SK-N-MC (cell line): Measurements from ENCODE around the gene NHLRC1.

Source experiments
- DNase-seq: peaks from one replicate; pipeline ENCODE4 v3.0.0-alpha.2; 2011; ENCODE audit warnings: low read depth, low spot score
- H3K27ac ChIP-seq: fragments of 200-600 bp; sonication (generic); 2 replicates; pipeline ENCODE4 v1.5.1; 2016; ENCODE audit warnings: mixed run types
- H3K36me3 ChIP-seq: fragments of 200-600 bp; sonication (generic); 2 replicates; pipeline ENCODE4 v1.6.1; 2017; ENCODE audit warnings: antibody characterized with exemption, low read length, mixed read lengths; ENCODE audit not compliant: insufficient read depth
- H3K4me3 ChIP-seq: fragments of 200-600 bp; sonication (generic); 2 replicates; pipeline ENCODE4 v1.5.1; 2016
- H3K9ac ChIP-seq: fragments of 200-600 bp; sonication (generic); 2 replicates; pipeline ENCODE4 v1.8.0; 2017; ENCODE audit warnings: mixed run types, mixed read lengths; ENCODE audit not compliant: insufficient read length
- H3K9me3 ChIP-seq: fragments of 200-600 bp; sonication (generic); 2 replicates; pipeline ENCODE4 v1.6.1; 2017; ENCODE audit warnings: low read depth, mild to moderate bottlenecking, antibody characterized with exemption, low read length, moderate library complexity, mixed read lengths
- EZH2 ChIP-seq: fragments of 200-600 bp; sonication (generic); IDR thresholded peaks from one replicate; pipeline ENCODE4 v1.6.1; 2017; ENCODE audit warnings: antibody characterized with exemption
- FOXP2 ChIP-seq: optimal IDR thresholded peaks from 2 replicates; pipeline ENCODE3; 2011; ENCODE audit warnings: mild to moderate bottlenecking, moderate library complexity; ENCODE audit not compliant: insufficient read depth; ENCODE audit errors: extremely low read length, control extremely low read depth
- POLR2AphosphoS5 ChIP-seq: IDR thresholded peaks from 2 replicates; pipeline ENCODE4 v1.6.1; 2012; ENCODE audit warnings: mild to moderate bottlenecking, low read depth, low read length, borderline replicate concordance

Gene NHLRC1

DNA sequence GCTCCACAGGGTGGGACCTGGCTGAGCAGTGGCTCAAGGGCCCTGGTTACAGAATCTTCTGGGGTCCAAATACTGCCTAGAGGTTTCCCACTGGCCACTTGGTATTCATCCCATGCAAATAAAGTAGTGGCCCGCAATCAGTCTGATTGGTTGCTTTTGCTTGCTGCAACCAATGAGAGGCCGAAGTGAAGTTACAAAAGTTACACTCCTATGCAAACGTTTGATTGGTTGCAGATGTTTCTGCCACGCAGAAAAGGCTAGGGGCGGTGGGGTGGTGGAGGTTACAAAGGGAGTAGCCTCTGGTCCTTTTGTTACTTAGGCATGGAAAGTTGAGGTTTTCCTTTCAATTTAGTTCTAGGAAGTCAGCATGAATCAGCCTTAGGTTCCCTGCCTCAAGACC lies 3.6 kb upstream of the NHLRC1 start:
- Histone ChIP-seq H3K9me3 (no peaks in the 10 kb centered on the region), H3K36me3 (no peaks in the 10 kb centered on the region), H3K9ac (no peak overlapping the region), H3K27ac (no peak overlapping the region), H3K4me3 (no peak overlapping the region)
- TF ChIP-seq POLR2AphosphoS5 (no peak), FOXP2 (no peak), EZH2 (no peak)
- no peak for DNase-seq

DNA sequence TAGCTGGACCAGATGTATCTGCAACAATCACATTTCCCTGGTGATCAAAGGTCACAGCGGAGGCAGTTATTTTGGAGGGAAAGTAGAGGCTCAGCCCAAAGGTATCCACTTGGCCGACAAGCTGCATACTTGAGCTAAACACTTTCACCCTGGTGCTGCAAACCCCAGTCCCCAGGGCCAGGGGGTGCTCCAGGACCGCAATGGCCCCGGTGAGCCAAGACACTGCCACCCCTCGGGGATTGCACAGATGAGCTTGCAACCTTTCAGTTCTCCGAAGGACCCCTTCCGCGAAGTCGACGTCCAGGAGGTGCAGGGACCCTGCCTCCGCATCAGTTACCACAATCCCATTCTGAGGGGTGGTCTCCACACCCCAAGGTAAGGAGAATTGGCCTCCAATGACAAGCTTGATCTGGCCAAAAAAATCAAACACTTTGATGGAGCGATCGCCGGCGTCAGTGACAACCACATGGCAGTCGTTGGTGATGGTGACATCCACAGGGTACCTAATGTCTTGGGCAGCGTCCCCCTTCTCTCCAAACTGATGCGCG lies 823 bp downstream of the NHLRC1 start:
- Histone ChIP-seq H3K27ac (no peak overlapping the region), H3K4me3 (no peak overlapping the region), H3K36me3 (no peaks in the 10 kb centered on the region), H3K9me3 (no peaks in the 10 kb centered on the region), H3K9ac (no peak overlapping the region)
- DNase-seq = no peak
- TF ChIP-seq FOXP2 (no peak), POLR2AphosphoS5 (no peak), EZH2 (no peak)

DNA sequence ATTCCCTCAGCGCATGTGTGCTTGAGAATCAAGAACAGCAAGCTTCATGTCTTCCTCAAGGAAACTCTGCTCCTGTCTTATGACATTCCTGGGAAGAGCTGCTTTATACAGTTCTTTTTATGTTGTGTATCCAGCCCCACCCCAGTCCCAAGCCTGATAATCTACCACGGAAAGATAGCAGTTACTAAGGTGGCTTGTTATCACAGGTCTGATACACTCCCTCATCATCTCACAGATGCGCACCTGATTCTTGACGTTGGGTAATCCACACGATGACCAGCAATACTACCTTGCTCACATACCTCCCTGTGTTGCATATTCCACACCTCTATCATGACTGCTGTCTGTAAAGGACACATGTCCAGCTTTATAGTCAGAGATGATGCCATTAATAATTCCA lies 3.2 kb downstream of the NHLRC1 start:
- TF ChIP-seq EZH2 = no peak
- TF ChIP-seq FOXP2 = no peak
- no peak for TF ChIP-seq POLR2AphosphoS5
- DNase-seq = no peak
- no peaks in the 10 kb centered on the region for H3K9me3 ChIP-seq
- H3K4me3 ChIP-seq = no peak overlapping the region
- no peak overlapping the region for H3K9ac ChIP-seq
- H3K36me3 ChIP-seq = no peaks in the 10 kb centered on the region
- no peak overlapping the region for H3K27ac ChIP-seq

DNA sequence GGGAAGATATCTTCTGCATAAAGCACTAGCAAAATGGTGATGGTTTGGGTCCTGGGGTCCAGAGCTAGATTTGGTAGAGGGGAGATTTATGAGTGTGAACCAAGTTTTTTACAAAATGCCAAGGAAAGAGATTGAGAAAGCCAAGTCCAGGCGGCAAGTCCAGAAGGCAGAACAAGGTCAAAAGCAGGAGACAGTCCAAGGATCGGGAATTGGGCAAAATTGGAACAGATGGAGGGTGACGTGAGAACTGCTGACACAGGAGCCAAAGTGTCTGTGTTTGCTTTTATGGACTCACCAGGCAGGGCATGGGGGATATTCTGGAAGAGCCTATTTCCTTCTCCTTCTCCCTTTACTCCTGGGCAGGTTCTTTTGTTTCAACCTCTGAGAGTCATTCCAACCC lies 4.1 kb downstream of the NHLRC1 start:
- no peaks in the 10 kb centered on the region for H3K9me3 ChIP-seq
- H3K9ac ChIP-seq = no peak overlapping the region
- DNase-seq = no peak
- H3K27ac ChIP-seq = no peak overlapping the region
- no peak overlapping the region for H3K4me3 ChIP-seq
- no peak for TF ChIP-seq POLR2AphosphoS5
- TF ChIP-seq EZH2 = no peak
- no peak for TF ChIP-seq FOXP2
- no peaks in the 10 kb centered on the region for H3K36me3 ChIP-seq

DNA sequence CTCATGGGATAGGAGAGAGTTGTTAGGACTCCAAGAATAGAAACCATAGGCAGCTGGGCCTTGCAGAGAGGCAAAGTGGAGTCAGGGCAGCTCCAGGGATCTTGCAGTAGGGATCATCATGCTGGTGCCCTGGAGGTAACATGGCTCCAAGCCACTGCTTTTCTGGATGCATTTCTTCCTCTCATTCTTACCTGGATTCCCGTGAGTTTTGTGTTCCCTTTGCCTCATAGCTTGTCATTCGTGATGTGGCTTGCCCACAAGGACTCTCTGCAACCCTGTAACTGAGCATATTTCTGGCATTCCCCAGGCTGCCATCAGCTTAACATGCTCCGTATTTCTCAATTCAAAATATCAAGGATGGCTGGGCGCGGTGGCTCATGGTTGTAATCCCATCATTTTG lies 5.3 kb downstream of the NHLRC1 start:
- no peak overlapping the region for H3K4me3 ChIP-seq
- H3K9ac ChIP-seq = no peak overlapping the region
- TF ChIP-seq FOXP2 (no peak), POLR2AphosphoS5 (no peak), EZH2 (no peak)
- H3K36me3 ChIP-seq = no peaks in the 10 kb centered on the region
- no peaks in the 10 kb centered on the region for H3K9me3 ChIP-seq
- H3K27ac ChIP-seq = no peak overlapping the region
- no peak for DNase-seq

DNA sequence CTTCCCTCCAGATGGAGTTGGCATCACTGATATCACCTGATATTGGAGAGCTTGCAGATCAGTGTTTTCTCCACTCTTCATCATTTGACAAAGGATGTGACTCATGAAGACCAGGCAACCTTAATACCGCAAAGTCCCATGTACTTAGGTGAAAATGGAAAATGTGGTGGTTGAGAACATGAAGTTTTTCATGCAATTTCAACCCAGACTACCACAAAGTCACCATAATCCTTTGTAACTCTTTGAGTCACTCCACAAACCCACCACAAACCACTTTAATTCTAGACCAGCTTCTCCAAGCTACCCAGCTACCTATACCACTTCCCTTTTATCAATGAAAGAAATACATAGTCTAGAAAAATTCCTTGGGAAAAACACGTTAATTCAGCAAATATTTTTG lies 7.1 kb downstream of the NHLRC1 start:
- H3K9ac ChIP-seq = no peak overlapping the region
- no peak overlapping the region for H3K4me3 ChIP-seq
- DNase-seq = no peak
- no peak overlapping the region for H3K27ac ChIP-seq
- H3K36me3 ChIP-seq = no peaks in the 10 kb centered on the region
- H3K9me3 ChIP-seq = no peaks in the 10 kb centered on the region
- TF ChIP-seq FOXP2 = no peak
- TF ChIP-seq EZH2 = no peak
- no peak for TF ChIP-seq POLR2AphosphoS5

DNA sequence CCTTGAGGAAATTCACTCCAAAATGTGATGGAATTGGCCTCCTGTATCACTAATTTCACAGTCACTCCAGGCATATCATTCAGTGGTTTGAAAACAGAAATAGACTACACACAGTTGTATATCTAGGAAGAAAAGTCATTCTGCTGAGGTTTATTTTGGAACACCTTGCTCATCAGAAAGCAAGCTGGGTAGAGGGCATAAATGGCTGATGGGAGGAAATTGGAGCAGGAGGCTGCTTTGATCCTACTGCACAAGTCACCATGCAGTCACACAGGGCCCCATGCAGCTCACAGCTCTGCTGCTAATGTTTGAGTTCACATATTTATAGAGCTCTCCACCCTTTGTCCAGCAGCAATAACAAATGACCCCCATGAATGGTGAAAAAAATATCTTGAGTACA lies 12.3 kb downstream of the NHLRC1 start:
- Histone ChIP-seq H3K9me3 (peaks cover 3% of the 10 kb centered on the region; the same call in 1 of the 2 replicates), H3K9ac (no peak overlapping the region), H3K36me3 (no peaks in the 10 kb centered on the region), H3K4me3 (no peak overlapping the region), H3K27ac (no peak overlapping the region)
- TF ChIP-seq POLR2AphosphoS5 = no peak
- no peak for TF ChIP-seq FOXP2
- no peak for TF ChIP-seq EZH2
- DNase-seq = no peak

DNA sequence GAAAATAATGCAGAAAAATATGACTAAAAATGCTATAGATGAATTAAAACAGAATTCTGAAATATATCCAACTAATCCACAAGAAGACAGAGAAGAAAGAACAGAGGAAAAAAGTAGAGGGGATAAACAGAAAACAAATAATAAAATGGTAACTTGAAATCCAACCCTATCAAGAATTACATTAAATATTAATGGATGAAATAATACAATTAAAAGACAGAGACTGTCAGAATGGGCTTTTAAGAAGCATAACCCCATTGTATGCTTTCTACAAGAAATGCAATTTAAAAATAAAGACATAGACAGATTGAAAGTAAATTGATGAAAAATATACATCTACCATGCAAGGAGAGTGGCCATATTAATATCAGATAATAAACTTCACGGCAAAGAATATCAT lies 15.4 kb downstream of the NHLRC1 start:
- no peaks in the 10 kb centered on the region for H3K36me3 ChIP-seq
- H3K9ac ChIP-seq = no peak overlapping the region
- H3K4me3 ChIP-seq = no peak overlapping the region
- TF ChIP-seq FOXP2 (no peak), EZH2 (no peak), POLR2AphosphoS5 (no peak)
- H3K27ac ChIP-seq = no peak overlapping the region
- DNase-seq = no peak
- peaks cover 3% of the 10 kb centered on the region; the same call in 1 of the 2 replicates for H3K9me3 ChIP-seq
